Right atrium auricular region (tissue), 2 donors: ENCODE results near the gene CXCL11. TPM values are rescaled to one million over a fixed set of nuclear protein-coding genes. Genes with fewer than 3 reads are reported as not detected.

Experiments used
- DNase-seq: peaks from one replicate; pipeline ENCODE4 v3.0.0-alpha.2; 2019; ENCODE audit warnings: low spot score
- H3K27ac ChIP-seq, 2 donors: fragments of 200-600 bp; sonication (generic); 1 replicate in 1 of 2; 2 replicates in 1 of 2; pipeline ENCODE4 v1.5.1; 2016 to 2019
- H3K27me3 ChIP-seq, 2 donors: fragments of 200-600 bp; sonication (generic); one replicate each; pipeline versions ENCODE4 v1.5.1 to v1.6.0; 2017 to 2019
- H3K36me3 ChIP-seq: fragments of 200-600 bp; sonication (generic); one replicate; pipeline ENCODE4 v1.5.1; 2016
- H3K4me1 ChIP-seq, 2 donors: fragments of 200-600 bp; sonication (generic); one replicate each; pipeline versions ENCODE4 v1.5.1 to v1.6.0; 2017 to 2019
- H3K4me3 ChIP-seq, 2 donors: fragments of 200-600 bp; sonication (generic); 1 replicate in 1 of 2; 2 replicates in 1 of 2; pipeline ENCODE4 v1.5.1; 2017 to 2019; ENCODE audit warnings: mild to moderate bottlenecking in 1 of 2, moderate library complexity in 1 of 2
- H3K9me3 ChIP-seq, 2 donors: fragments of 200-600 bp; sonication (generic); one replicate each; pipeline ENCODE4 v1.5.1; 2019
- CTCF ChIP-seq, 2 donors: fragments of 200-600 bp; sonication (generic); IDR thresholded peaks; one replicate each; pipeline ENCODE4 v1.5.1; 2019; ENCODE audit warnings: antibody characterized with exemption in 2 of 2
- total RNA-seq, 2 donors: library from RNA; depleted of rRNA; stranded (reverse); fragments of >200 nt; gene quantifications; one replicate each; pipeline ENCODE4 v1.1.0, GENCODE V29; 2016

The CXCL11 gene
- not detected for total RNA-seq

GRCh38 chr4:76035799-76036380 lies at the start of gene CXCL11:
Gene CXCL11 (minus strand): TSS chr4:76036070. CDS start chr4:76035987, 83 bp downstream.
- TF ChIP-seq CTCF (IDR thresholded peaks at IDR 0.05) = no peak
- Histone ChIP-seq H3K27me3 (no peaks in the 10 kb centered on the region), H3K36me3 (no peaks in the 10 kb centered on the region), H3K27ac (no peak within 1 kb of the TSS), H3K4me1 (no peaks in the 10 kb centered on the region), H3K4me3 (no peak within 1 kb of the TSS), H3K9me3 (no peaks in the 10 kb centered on the region)
- no peak for DNase-seq

DNA sequence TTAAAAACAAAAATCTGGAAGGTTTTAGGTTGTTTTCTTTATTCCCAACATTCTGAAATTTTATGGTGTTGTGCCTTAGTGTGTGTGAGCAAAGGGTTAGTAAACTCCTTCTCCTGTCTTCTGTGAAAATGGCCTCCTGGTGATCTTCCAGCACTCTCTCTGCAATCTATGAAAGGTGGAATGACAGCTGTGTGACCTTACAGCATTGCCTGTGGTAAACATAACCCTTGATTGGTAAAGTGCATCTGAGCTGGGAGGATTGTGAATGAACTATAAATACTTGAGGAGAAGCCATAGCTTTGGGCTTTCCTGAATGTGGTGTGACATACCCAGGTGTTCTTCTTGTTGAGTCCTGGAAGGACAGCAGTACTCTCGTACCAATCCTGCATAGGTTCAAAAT lies 48.7 kb upstream of the CXCL11 start:
- TF ChIP-seq CTCF (IDR thresholded peaks at IDR 0.05) = no peak
- no peak overlapping the region for H3K4me3 ChIP-seq
- H3K27me3 ChIP-seq = no peaks in the 10 kb centered on the region
- peaks cover 0 to 12% of the 10 kb centered on the region in 2 donors for H3K4me1 ChIP-seq
- no peaks in the 10 kb centered on the region for H3K36me3 ChIP-seq
- no peak for DNase-seq
- H3K27ac ChIP-seq = no peak overlapping the region
- H3K9me3 ChIP-seq = no peaks in the 10 kb centered on the region

GRCh38 chr4:76083386-76083988 lies 47.6 kb upstream of the CXCL11 start:
- no peaks in the 10 kb centered on the region for H3K9me3 ChIP-seq
- H3K27me3 ChIP-seq = no peaks in the 10 kb centered on the region
- H3K27ac ChIP-seq = peak overlapping the region in 1 of 2 donors; percentile 4
- H3K4me1 ChIP-seq = peaks cover 0 to 12% of the 10 kb centered on the region in 2 donors
- no peak for DNase-seq
- H3K36me3 ChIP-seq = no peaks in the 10 kb centered on the region
- H3K4me3 ChIP-seq = no peak overlapping the region
- no peak for TF ChIP-seq CTCF (IDR thresholded peaks at IDR 0.05)

DNA sequence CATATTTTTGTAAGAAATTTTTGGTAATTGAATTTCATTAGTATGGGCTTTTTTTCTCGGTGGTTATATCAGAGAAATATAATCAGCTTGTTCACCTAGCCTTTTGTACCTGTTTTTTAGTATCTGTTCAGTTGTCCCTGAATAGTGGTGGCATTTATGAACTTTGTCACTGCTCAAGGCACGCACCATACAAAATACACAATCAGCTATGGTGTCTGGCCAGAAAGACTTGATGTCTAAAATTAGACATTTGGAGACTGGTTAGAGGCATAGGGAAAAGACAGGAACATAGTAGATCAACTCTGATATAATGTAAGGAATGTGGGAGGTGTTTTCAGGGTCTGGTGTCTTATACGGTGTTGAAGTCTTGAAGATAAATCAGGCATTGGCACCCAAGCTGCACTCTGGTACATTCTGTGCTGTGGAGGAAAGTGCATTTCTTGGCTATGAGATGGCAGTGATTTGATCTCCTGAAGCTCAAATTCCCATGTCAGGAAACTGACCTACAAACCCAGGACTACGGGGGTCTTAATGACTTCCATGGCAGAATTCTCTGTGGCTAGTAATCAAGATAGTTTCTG lies 42.3 kb upstream of the CXCL11 start:
- no peak for TF ChIP-seq CTCF (IDR thresholded peaks at IDR 0.05)
- Histone ChIP-seq H3K4me3 (peak overlapping the region in 1 of 2 donors; percentile 16), H3K27ac (peak overlapping the region in 1 of 2 donors; percentile 73), H3K36me3 (no peaks in the 10 kb centered on the region), H3K27me3 (no peaks in the 10 kb centered on the region), H3K9me3 (no peaks in the 10 kb centered on the region), H3K4me1 (no peaks in the 10 kb centered on the region)
- DNase-seq = no peak

GRCh38 chr4:76074993-76075600 lies 39.2 kb upstream of the CXCL11 start:
- DNase-seq = no peak
- H3K27me3 ChIP-seq = no peaks in the 10 kb centered on the region
- no peaks in the 10 kb centered on the region for H3K4me1 ChIP-seq
- TF ChIP-seq CTCF (IDR thresholded peaks at IDR 0.05) = no peak
- H3K9me3 ChIP-seq = no peaks in the 10 kb centered on the region
- no peaks in the 10 kb centered on the region for H3K36me3 ChIP-seq
- peak overlapping the region; percentile 19 to 34 for H3K4me3 ChIP-seq
- peak overlapping the region; percentile 61 to 70 for H3K27ac ChIP-seq
